Activated CD8-positive, alpha-beta memory T cell treated with anti-CD3 and anti-CD28 coated beads, Interleukin-2, amount 50 U/mL, for 1 hour (primary cell): ENCODE results near the gene NOXA1.

Experiments used
- DNase-seq: peaks from one replicate; pipeline ENCODE4 v3.0.0-alpha.2; 2020; ENCODE audit errors: extremely low read depth

The NOXA1 gene

DNA sequence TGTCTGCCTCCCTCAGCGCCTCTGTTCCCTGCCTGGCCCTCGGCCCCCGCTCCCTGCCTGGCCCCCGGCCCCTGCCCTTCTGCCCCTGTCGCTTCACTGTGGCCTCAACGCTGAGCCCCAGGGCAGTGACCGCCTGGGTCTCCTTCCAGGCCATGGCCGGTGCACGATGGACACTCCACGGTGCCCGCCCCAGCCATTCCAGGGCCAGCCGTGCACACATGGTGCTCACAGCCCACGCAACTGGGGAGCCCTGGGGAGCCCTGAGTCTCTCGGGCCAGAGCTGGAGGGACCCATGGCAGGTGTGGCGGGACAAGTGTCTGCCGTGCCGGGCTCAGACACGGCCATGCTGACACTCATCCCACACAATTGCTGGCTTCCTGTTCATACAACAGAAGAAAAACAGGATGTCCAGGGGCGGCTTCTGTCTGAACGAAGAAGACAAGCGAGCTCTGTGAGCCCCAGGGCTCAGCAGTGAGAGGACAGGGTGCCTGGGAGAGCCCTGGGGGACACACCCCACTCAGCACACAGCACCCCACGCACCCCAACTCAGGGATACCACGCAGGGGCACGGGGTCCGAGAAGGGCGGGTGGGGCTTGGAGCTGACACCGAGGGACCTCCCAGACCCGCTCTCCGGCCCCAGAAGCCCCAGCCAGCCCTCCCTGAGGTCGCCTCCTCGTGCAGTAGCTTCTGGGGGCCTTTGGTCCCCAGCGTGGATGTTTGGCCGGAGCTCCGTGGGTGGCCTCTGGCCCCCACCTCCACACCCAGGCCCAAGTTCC is 35.9 kb upstream of the NOXA1 start:
- DNase-seq = no peak

DNA sequence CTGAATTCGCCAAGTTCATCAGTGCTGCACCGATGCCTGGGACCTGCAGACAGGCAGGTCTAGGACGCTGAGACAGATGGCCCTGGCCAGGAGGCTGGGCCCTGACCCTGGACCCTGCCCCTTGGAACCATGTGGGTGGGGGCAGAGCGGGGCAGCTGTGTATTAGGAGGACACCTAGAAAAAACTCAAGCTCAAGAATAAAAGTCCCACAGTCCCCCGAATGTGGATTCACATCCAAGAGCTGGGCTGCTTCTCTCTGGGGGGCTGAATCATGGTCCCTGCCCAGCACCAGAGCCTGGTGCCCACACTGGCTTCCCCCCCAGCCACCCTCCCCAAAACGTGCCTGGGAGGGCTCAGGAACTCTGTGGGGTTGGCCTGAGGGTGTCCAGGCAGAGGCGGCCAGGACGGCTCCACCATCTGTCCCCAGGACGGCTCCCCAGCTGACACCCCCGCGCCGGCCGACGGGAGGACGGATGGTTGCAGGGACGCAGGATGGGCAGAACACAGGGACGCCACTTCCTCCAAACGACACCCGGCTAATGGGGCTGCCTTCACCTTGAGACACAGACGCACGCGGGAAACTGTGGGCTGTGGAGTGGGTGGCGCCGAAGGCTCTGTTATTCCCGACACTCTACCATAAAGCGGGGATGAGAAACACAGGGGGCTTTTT is 35.2 kb upstream of the NOXA1 start:
- DNase-seq = no peak

DNA sequence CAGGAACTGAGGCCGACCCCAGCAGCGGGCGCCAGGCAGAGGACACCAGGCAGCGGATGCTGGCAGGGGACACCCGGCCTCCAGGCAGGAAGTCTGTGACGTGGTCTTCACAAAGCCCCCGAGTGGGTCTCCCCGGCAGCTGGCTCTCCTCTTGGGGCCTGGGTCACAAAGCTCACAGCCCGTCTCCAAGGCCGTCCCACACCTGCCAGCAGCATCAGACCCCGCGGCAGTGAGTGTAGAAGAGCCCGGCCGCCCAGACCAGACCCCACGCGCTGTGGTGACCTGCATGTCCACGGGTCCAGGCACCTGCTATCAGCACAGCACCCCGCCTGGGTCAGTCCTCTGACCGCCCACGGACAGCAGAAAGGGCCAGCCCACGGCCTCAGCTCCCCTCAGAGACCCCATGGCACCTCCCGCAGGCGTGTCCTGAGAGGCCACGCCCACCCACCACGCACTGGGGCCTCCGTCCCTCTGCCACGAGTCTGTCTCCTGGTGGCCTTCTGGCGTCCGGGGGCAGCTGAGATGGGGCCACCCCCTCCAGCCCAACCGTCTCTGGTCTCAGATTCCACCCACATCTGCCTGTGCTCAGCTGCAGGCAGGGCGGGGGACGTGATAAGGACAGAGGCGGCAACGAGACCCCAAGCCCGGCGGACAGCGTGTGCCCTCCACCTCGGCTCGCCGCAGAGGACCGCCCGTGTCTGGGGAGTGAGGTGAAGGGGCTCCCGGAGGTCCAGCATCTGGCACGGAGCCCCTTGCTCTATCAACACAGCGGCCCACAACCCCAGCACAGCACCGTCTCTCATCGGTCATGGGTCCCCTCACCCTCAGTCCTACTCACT is 34.4 kb upstream of the NOXA1 start:
- no peak for DNase-seq

DNA sequence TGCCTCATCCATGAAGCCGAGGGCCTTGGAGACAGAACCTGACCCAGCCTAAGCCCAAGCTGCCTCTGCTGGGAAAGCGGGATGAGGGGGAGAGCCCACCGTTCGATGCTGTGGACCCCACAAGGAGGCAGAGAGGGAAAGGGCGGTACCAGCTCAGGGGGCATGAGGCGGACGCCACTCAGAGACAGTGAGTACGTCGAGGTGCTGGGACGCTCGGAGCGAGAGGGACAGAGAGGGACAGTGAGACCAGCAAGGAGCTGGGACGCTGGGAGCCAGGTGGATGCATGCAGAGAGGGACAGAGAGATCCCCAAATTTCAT is 33.8 kb upstream of the NOXA1 start:
- no peak for DNase-seq

DNA sequence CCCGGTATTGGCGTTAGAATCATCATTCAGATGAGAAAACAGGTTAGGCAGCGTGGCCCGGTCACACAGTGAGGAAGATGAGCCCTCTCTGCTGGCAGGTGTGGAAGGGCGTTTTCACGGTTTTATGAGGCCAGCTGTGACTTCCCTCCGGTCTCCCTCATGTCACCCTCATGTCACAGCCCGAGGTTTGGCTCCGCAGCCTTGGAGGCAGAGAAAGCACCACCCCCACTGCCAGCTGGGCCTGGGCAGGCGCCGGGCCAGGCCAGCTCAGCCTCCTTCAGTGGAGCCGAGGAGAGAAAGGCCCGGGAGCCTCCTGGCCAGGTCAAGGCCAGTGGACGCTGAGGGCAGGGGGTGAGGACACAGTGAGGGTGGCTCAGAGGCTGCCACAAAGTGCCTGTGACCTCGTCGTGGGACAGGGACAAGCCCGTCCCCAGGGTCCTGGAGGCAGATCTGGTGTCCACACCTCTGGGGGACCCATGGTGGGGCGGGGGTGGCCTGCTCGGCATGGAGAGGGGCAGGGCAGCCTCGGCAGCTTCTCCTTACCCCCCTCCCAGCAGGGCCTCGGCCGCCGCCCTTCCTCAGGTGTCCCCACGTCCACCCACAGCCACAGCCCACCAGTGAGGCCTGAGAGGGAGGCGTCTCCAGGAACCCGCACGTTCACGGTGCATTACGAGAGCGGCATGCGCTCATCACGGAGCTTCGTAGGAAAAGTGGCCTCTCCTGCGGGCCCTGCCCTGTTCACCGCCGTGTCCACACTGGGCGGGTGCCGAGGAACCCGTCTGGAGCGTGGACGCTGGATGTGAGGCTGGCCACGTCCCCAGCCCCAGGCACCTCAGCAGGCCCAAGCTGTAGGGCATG is 32.4 kb upstream of the NOXA1 start:
- no peak for DNase-seq

DNA sequence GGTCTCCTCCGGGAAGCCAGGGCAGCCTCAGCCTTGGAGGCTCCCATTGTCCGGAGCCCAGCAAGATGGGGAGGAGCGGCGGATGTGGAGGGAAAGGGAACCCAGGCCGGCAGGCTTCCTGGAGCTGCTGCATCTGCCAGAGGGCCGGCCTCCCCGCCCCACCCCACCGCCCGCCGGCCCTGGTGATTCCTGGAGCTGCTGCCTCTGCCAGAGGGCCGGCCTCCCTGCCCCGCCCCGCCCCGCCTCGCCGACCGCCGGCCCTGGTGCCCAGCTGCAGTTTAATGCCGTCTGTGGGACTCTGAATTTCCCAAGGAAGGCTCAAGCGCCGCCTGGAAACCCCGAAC is 31.8 kb upstream of the NOXA1 start:
- no peak for DNase-seq

DNA sequence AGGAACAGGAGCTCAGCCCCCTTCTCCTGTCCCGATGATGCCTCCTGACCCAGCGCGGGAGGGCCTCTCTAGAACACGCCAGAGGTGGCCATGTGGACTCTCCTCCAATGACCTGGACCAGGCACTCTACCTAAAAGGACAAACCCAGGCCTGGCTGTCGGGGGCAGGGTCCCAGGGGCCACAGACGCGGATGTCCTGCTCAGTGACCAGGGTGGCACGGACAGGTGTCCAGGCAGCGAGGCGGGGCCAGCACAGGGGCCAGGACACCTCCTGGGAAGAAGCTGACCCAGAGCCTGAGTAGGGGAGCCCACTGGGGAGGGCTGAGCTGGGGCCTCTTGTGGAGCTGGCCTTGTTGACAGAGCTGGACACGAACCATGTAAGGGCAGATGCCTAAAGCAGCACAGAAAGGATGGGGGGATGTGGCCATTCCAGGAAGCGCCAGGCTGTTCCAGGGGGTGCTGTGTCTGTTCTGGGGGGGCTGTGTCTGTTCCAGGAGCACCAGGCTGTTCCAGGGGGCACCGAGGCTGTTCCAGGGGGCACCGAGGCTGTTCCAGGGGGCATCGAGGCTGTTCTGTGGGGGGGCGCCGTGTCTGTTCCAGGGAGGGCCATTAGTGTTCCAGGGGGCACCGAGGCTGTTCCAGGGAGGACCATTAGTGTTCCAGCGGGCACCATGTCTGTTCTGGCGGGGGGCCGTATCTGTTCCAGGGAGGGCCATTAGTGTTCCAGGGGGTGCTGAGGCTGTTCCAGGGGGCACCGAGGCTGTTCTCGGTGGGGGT is 30.8 kb upstream of the NOXA1 start:
- DNase-seq = no peak

DNA sequence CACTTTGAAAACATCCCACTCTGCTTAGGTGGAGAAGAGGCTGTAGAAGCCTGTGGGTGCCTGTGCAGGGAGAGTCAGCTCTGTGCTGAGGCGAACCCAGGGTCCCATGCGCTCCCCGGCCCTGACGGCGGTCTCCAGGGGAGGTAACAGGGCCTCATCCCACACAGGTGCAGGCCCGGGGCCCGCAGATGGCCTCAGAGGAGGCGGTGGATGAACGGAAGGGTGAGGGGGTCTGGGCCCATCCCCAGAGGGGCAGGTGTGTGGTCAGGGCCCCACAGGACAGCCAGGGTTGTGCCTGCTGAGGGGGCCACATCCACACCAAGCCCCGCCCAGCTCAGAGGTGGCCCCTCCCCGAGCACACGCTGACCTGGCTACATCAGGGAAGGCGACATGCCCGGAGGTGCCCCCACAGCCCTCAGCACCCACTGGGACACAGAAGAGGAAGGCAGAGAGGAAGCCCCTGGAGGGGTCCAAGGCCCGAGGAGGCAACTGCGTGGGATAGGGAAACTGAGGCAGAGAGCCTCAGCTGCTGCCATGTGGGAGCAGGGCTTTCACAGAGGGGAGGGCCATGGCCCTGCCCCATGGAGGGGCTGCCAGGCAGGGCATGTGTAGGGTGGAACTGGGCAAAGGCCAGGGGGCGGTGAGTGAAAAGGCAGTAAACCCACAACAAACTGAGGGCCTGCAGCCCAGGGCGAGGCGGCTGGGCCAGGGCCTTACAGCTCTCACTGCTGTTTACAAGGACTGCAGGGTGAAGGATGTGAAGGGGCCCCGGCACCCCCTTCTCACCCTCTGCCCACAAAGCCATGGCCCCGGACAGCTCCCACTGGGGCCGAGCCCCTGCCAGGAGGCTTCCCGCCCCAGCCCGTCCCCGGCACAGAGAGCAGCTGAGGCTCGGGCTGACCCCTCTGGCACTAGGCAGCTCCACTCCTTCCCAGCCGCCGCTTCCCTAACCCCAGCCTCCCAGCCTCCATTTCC is 29.7 kb upstream of the NOXA1 start:
- DNase-seq = no peak

DNA sequence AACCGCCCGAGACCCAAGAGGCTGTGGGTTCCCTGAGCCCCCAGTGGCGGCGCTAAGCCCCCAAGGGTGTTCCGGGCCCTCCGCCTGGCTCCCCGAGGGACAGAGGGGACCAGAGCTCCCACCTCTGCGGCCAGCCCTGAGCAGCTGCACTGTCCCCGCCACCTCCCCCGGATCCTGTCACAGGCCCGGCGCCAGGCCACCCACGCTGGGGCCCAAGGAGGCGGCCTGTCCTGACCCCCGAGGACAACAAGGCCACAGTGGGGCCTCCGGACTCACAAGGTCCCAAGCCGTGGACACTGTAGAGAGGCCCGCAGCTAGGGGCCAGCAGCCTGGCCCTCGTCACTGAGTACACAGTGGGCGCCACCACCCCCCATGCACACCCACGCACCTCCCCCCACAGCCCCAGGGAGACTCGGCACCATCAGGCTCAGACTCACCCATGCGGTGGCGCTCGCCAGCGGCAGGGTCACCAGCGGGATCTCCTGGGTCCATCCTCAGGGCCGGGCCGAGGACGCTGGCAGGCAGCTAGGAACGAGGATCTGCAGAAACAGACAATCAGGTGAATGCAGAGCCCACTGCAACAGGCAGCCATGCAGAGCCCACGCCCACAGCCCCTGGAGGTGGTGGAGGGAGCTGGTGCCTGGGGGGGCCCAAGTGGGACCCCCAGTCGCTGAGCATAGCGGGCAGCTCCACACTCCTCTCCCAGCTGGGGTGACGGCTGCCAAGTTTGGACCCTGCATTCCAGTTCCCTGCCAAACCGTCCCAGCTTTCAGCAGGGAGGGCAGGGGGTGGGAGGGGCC is 28.1 kb upstream of the NOXA1 start:
- no peak for DNase-seq

DNA sequence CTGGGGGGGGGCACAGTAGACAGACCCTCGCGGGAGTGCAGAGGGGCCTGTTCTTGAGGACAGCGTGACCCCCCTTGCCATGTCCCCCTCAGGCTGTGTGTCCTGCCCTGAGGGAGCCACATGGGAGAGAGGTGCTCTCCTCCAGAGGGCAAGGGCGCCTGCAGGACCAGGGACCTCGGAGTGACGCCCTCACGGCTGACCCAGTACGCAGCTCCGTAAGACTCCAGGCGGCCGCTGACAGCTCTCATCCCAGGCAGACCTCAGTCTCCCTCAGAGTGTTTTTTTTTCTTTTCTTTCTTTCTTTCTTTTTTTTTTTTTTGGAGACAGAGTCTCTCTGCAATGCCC is 27.6 kb upstream of the NOXA1 start:
- DNase-seq = no peak

DNA sequence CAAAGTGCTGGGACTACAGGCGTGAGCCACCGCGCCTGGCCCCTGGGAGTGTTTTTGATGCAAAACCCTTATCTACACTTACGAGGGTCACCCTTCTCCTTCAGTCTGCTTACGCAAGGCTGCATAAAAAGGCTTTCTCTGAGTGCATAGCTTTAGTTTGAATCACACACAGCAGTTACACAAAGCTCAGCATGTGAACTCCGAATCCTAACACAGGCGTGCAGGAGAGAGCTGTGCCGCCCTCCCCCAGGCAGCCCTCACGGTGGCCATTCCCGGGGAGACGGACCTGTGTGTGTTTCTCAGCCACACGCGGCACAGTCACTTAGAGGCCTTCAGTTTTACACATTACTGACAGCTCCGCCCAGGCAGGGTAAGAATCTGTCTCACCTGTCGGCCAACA is 27.0 kb upstream of the NOXA1 start:
- DNase-seq = no peak

DNA sequence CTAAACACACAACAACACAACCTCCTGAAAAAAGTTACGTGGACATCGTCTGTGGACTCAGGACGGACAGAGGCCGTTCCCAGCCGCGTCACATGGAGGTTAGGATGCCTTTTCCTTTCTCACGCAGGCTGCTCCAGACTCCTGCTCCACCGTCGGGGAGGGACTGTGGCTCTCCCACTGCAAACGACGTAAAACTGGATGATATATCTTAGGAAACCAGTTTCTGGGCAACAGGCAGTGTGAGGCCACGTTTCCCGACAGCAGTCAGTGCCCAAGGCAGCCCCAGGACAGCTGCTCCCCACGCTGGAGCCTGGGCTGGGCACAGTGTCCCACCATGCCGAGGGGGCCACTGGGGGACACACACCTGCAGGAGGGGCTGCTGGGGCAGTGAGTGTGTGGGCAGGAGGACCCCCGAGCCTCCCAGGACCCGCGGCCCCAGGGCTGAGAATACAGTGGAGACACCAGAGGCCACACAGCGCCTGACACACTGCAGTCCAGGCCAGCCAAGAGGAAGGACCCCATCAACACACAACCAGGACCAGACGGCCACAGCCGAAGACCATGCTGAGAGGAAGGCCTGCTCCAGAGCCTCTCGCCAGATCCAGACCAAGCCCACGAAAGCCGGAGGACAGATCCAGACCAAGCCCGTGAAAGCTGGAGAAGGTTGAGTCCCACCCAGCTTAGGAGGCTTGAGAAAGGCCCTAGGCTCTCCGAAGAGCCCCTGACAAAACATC is 26.4 kb upstream of the NOXA1 start:
- DNase-seq = no peak

DNA sequence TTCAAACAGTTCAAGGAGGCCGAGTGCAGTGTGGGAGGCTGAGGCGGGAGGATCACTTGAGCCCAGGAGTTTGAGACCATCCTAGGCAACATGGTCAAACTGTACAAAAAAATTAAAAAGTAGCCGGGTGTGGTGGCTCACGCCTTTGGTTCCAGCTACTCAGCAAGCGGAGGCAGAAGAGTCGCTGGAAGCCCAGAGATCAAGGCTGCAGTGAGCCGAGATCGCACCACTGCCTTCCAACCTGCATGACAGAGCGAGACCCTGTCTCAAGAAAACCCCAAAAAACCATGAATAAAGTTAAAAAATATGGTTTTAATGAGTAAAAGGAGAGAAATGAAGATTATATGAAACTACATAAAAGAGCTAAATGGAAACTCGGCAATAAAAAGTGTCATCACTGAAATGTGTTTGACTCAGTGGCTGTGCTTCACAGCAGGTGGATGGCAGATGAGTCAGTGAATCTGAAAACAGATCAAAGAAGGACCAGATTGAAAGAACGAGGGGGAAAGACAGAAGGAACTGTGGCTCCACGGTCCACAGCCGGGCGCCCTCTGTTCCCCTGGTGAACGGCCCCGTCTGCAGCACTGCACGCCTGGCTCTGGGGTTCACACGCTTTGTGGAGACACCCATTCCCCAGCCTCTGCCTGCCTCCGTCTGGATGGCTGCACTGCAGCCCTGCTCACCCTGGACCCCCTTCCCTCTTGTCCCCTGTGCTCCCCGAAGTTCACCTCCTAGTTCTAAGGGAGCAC is 25.3 kb upstream of the NOXA1 start:
- no peak for DNase-seq

DNA sequence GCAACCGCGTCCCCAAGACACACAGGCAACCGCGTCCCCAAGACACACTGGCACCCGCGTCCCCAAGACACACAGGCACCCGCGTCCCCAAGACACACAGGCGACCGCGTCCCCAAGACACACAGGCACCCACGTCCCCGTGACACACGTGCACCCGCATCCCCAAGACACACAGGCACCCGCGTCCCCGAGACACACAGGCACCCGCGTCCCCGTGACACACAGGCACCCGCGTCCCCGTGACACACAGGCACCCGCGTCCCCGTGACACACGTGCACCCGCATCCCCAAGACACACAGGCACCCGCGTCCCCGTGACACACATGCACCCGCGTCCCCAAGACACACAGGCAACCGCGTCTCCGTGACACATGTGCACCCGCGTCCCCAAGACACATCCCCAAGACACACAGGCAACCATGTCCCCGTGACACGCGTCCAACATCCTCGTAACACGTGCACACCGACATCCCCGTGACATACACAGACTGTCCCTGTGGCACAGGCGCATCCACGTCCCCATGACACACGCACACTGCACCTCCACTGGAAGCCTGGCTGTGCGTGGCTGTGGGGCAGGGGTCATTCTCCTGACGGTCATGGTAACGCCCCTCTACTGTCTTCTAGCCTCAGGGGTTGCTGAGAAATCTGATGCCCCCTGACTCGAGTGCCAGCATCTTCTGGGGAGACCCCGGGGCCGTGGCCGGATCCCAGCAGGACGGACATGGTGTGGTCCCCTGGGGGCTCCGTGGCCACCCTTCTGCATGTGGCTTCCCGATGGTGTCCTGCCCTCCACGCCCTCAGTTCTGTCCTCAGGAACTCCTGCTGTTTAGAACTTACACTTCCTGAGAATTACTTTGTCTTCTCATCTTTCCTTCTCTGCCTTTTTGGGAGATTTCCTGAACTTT is 24.4 kb upstream of the NOXA1 start:
- no peak for DNase-seq

DNA sequence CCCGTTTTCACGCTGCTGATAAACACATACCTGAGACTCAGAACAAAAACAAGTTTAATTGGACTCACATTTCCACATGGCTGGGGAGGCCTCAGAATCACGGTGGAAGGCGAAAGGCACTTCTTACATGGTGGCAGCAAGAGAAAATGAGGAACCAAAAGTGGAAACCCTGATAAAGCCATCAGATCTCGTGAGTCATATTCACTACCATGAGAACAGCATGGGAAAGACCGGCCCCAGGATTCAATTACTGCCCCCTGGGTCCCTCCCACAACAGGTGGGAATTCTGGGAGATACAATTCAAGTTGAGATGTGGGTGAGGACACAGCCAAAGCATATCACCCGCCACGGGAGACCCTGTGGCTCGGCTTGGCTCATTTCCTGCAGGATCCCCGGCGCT is 20.4 kb upstream of the NOXA1 start:
- DNase-seq = no peak

DNA sequence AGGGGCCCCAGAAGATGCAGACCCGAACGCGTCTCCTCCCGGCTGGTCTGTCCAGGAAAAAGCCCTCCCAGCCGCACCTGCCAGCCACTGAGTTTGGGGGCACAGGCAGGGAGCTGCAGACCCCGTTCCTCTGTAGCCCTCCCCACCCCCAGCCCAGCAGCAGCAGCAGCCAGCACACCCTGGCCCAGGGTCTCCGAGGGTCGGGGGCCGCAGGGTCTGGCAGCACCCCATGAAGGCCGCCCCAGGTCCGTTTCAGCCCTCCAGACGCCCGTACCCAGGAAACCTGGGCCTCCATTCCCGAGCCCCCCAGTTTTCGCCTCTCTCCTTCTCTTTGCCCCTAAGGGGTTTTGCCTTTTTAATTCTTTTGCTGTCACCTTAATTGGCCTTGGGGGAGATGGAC is 19.9 kb upstream of the NOXA1 start:
- no peak for DNase-seq
